Liver (tissue), 9 donors: ENCODE data around the gene ARIH1. TPM values are rescaled to one million over a fixed set of nuclear protein-coding genes. Genes with fewer than 3 reads are reported as not detected.

Experiments
- DNase-seq: peaks from one replicate; pipeline ENCODE4 v3.0.0-alpha.2; 2017; ENCODE audit warnings: low spot score
- H3K27ac ChIP-seq, 2 donors: one replicate each; pipeline ENCODE4 v1.7.0; 2013; ENCODE audit warnings: inconsistent platforms in 2 of 2, low read length in 2 of 2, control low read depth in 1 of 2, low read depth in 1 of 2, mild to moderate bottlenecking in 1 of 2
- H3K27me3 ChIP-seq, 4 donors: one replicate each; pipeline versions ENCODE4 v1.6.1 to v1.7.0; 2013; ENCODE audit warnings: low read length in 3 of 4, inconsistent platforms in 1 of 4, mild to moderate bottlenecking in 1 of 4, moderate library complexity in 1 of 4; ENCODE audit not compliant: control insufficient read depth in 4 of 4, insufficient read depth in 4 of 4
- H3K36me3 ChIP-seq, 4 donors: one replicate each; pipeline versions ENCODE4 v1.6.1 to v1.7.0; 2013; ENCODE audit warnings: low read length in 3 of 4, mild to moderate bottlenecking in 3 of 4, low read depth in 1 of 4, moderate library complexity in 1 of 4; ENCODE audit not compliant: control insufficient read depth in 4 of 4, insufficient read depth in 3 of 4
- H3K4me1 ChIP-seq, 4 donors: one replicate each; pipeline versions ENCODE4 v1.6.1 to v1.7.0; 2013; ENCODE audit warnings: low read length in 3 of 4, mild to moderate bottlenecking in 3 of 4, moderate library complexity in 1 of 4; ENCODE audit not compliant: control insufficient read depth in 4 of 4, insufficient read depth in 4 of 4
- H3K4me3 ChIP-seq, 3 donors: one replicate each; pipeline versions ENCODE4 v1.6.1 to v1.7.0; 2013; ENCODE audit warnings: low read length in 3 of 3, control low read depth in 1 of 3, low read depth in 1 of 3, mild to moderate bottlenecking in 1 of 3
- H3K9ac ChIP-seq, 2 donors: one replicate each; pipeline ENCODE4 v1.7.0; 2013; ENCODE audit warnings: low read length in 2 of 2, mild to moderate bottlenecking in 2 of 2, moderate library complexity in 2 of 2, control low read depth in 1 of 2, low read depth in 1 of 2
- H3K9me3 ChIP-seq, 4 donors: one replicate each; pipeline versions ENCODE4 v1.6.1 to v1.7.0; 2013; ENCODE audit warnings: low read length in 3 of 4; ENCODE audit not compliant: control insufficient read depth in 4 of 4
- ATF3 ChIP-seq: IDR thresholded peaks from 2 replicates; pipeline ENCODE4 v1.6.1; 2016; ENCODE audit warnings: antibody characterized with exemption
- CTCF ChIP-seq: fragments of 150-350 bp; IDR thresholded peaks from 2 replicates; pipeline ENCODE4 v1.5.1; 2017; ENCODE audit warnings: improper control_type of control experiment, low read depth, low read length; ENCODE audit not compliant: missing input control
- EGR1 ChIP-seq, 2 donors: IDR thresholded peaks; 2 replicates each; pipeline ENCODE4 v1.6.1; 2016 to 2018; ENCODE audit warnings: antibody characterized with exemption in 2 of 2, low read depth in 2 of 2
- FOXA1 ChIP-seq: IDR thresholded peaks from 2 replicates; pipeline ENCODE4 v1.6.1; 2016; ENCODE audit warnings: antibody characterized with exemption
- FOXA2 ChIP-seq: IDR thresholded peaks from 2 replicates; pipeline ENCODE4 v1.6.1; 2016; ENCODE audit warnings: antibody characterized with exemption
- GABPA ChIP-seq, 2 donors: IDR thresholded peaks in 1 of 2; conservative IDR thresholded peaks in 1 of 2; 2 replicates each; pipeline ENCODE4 v1.6.1; 2016; ENCODE audit warnings: antibody characterized with exemption in 2 of 2, mild to moderate bottlenecking in 1 of 2, moderate library complexity in 1 of 2
- HNF4A ChIP-seq, 2 donors: conservative IDR thresholded peaks; 2 replicates each; pipeline ENCODE4 v1.6.1; 2016; ENCODE audit warnings: antibody characterized with exemption in 2 of 2, mild to moderate bottlenecking in 2 of 2
- MAX ChIP-seq: IDR thresholded peaks from 2 replicates; pipeline ENCODE4 v1.6.1; 2016; ENCODE audit warnings: antibody characterized with exemption
- NR2F2 ChIP-seq: IDR thresholded peaks from 2 replicates; pipeline ENCODE4 v1.6.1; 2016; ENCODE audit warnings: antibody characterized with exemption
- RAD21 ChIP-seq, 2 donors: IDR thresholded peaks; 2 replicates each; pipeline ENCODE4 v1.6.1; 2016; ENCODE audit warnings: antibody characterized with exemption in 2 of 2, mild to moderate bottlenecking in 2 of 2
- REST ChIP-seq: IDR thresholded peaks from 2 replicates; pipeline ENCODE4 v1.6.1; 2016; ENCODE audit warnings: antibody characterized with exemption, mild to moderate bottlenecking
- RXRA ChIP-seq, 2 donors: IDR thresholded peaks; 2 replicates each; pipeline ENCODE4 v1.6.1; 2017 to 2018; ENCODE audit warnings: antibody characterized with exemption in 2 of 2, mild to moderate bottlenecking in 1 of 2
- SP1 ChIP-seq: IDR thresholded peaks from 2 replicates; pipeline ENCODE4 v1.6.1; 2018; ENCODE audit warnings: antibody characterized with exemption, mild to moderate bottlenecking
- TAF1 ChIP-seq: conservative IDR thresholded peaks from 2 replicates; pipeline ENCODE4 v1.6.1; 2016; ENCODE audit warnings: antibody characterized with exemption, mild to moderate bottlenecking
- YY1 ChIP-seq: IDR thresholded peaks from 2 replicates; pipeline ENCODE4 v1.6.1; 2016; ENCODE audit warnings: antibody characterized with exemption, mild to moderate bottlenecking
- ZBTB33 ChIP-seq: IDR thresholded peaks from 2 replicates; pipeline ENCODE4 v1.6.1; 2016; ENCODE audit warnings: antibody characterized with exemption
- WGBS: extraction: QIAGEN DNeasy Blood & Tissue Kit; methylation state at CpG from one replicate; pipeline ENCODE4 v1.1.7; 2013; 5-methylcytosine and 5-hydroxymethylcytosine counted together
- polyA plus RNA-seq, 2 donors: library from polyadenylated mRNA; stranded (reverse) in 1 of 2; unstranded in 1 of 2; fragments of 200-250 nt in 1 of 2; fragments of >200 nt in 1 of 2; fragmentation: Nextera tagmentation in 1 of 2; extraction: Ambion mirVana in 1 of 2; gene quantifications; one replicate each; pipeline versions ENCODE4 v1.2.1 to v1.2.3, GENCODE V29; 2013 to 2015
- total RNA-seq, 2 donors: library from RNA; depleted of rRNA; stranded (reverse); fragments of >200 nt; gene quantifications; one replicate each; pipeline ENCODE4 v1.2.3, GENCODE V29; 2014
- donor health status: healthy.
- donor health status: healthy.
- donor health status: healthy.
- donor health status: healthy.
- donor health status: healthy.

Gene ARIH1
- total and polyA plus RNA-seq, 4 donors = 10.8 to 23.8 (median 18.8) TPM

GRCh38 chr15:72489943-72490554 is 15.9 kb downstream of the ARIH1 start:
- H3K4me1 ChIP-seq = peaks cover 5 to 33% (median 29%) of the 10 kb centered on the region in 4 donors
- H3K36me3 ChIP-seq = peaks cover 0 to 3% (median 0%) of the 10 kb centered on the region in 4 donors
- DNase-seq = no peak
- 93% methylated on average over 7 of the region's 7 CpGs for WGBS
- no peak overlapping the region for H3K9ac ChIP-seq
- H3K4me3 ChIP-seq = no peak overlapping the region
- no peaks in the 10 kb centered on the region for H3K27me3 ChIP-seq
- H3K9me3 ChIP-seq = no peaks in the 10 kb centered on the region
- no peak for TF ChIP-seq MAX
- no peak for TF ChIP-seq RAD21 (IDR thresholded peaks at IDR 0.05)
- no peak for TF ChIP-seq RXRA (IDR thresholded peaks at IDR 0.05)
- no peak for TF ChIP-seq REST
- TF ChIP-seq GABPA (IDR thresholded peaks at IDR 0.05 in 1 of 2, conservative IDR thresholded peaks at IDR 0.05 in 1 of 2) = no peak
- no peak for TF ChIP-seq ATF3
- TF ChIP-seq CTCF = no peak
- TF ChIP-seq NR2F2 = no peak
- TF ChIP-seq EGR1 (IDR thresholded peaks at IDR 0.05; ENCODE audit: low read depth in 2 of 2) = no peak
- TF ChIP-seq ZBTB33 = no peak
- TF ChIP-seq FOXA1 = no peak
- TF ChIP-seq YY1 = no peak
- no peak for TF ChIP-seq SP1
- H3K27ac ChIP-seq = no peak overlapping the region

GRCh38 chr15:72491768-72492167 is 17.6 kb downstream of the ARIH1 start:
- no peaks in the 10 kb centered on the region for H3K9me3 ChIP-seq
- no peaks in the 10 kb centered on the region for H3K27me3 ChIP-seq
- no peak overlapping the region for H3K27ac ChIP-seq
- no peak for DNase-seq
- 41% methylated on average over 2 of the region's 2 CpGs for WGBS
- H3K4me3 ChIP-seq = no peak overlapping the region
- peaks cover 5 to 38% (median 35%) of the 10 kb centered on the region in 4 donors for H3K4me1 ChIP-seq
- peaks cover 0 to 3% (median 0%) of the 10 kb centered on the region in 4 donors for H3K36me3 ChIP-seq
- H3K9ac ChIP-seq = no peak overlapping the region
- no peak for TF ChIP-seq EGR1 (IDR thresholded peaks at IDR 0.05; ENCODE audit: low read depth in 2 of 2)
- no peak for TF ChIP-seq MAX
- TF ChIP-seq ATF3 = no peak
- TF ChIP-seq FOXA2 = no peak
- TF ChIP-seq TAF1 = no peak
- TF ChIP-seq HNF4A (conservative IDR thresholded peaks at IDR 0.05) = no peak
- TF ChIP-seq RAD21 (IDR thresholded peaks at IDR 0.05) = no peak
- no peak for TF ChIP-seq REST
- no peak for TF ChIP-seq SP1
- TF ChIP-seq RXRA (IDR thresholded peaks at IDR 0.05) = no peak
